Vagina (tissue), 2 donors: ENCODE measurements around the gene AS3MT.

Source experiments
- CTCF ChIP-seq, 3 experiments: fragments of 450-650 bp in 2 of 3; fragments of 200-600 bp in 1 of 3; sonication (generic) in 1 of 3; IDR thresholded peaks; one replicate each; pipeline ENCODE4 v1.5.1; 2017 to 2019; ENCODE audit warnings: antibody characterized with exemption in 3 of 3, mild to moderate bottlenecking in 2 of 3, moderate library complexity in 2 of 3
- POLR2A ChIP-seq, 2 donors: fragments of 450-650 bp; IDR thresholded peaks; one replicate each; pipeline ENCODE4 v1.6.1; 2017; ENCODE audit warnings: antibody characterized with exemption in 2 of 2, mild to moderate bottlenecking in 2 of 2, moderate library complexity in 2 of 2

DNA sequence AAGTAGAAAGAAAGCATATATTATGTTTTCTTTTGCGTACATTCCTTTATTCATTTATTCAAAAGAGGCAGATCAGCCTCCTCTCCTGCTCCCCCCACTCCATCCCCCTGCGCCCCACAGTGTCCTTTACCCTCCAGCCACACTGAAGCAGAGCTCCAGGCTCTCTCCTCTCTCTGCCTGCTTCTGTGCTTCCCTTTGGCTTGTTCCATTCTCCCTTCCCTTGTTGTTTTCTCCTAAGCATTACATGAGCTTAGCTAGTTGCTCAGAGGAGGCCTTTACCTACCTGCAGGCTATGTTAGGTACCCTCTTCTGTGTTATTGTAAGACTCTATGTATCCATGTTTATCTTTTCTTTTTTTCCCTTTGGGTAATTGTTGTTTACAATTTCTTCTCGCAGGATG is 76.2 kb downstream of the AS3MT start:
- no peak for TF ChIP-seq POLR2A (IDR thresholded peaks at IDR 0.05)
- no peak for TF ChIP-seq CTCF (IDR thresholded peaks at IDR 0.05)
